ENCODE data around the gene TIMM29. TPM values are rescaled to one million over a fixed set of nuclear protein-coding genes. Genes with fewer than 3 reads are reported as not detected.
"Not testable (repeated sequence)": the region's sequence is repeated elsewhere in the genome, so short reads cannot be mapped to it uniquely, and the experiment has no call there.

Gene TIMM29
- total and polyA plus RNA-seq, 9 donors: 13.8 to 22.4 (median 19.0) TPM

DNA sequence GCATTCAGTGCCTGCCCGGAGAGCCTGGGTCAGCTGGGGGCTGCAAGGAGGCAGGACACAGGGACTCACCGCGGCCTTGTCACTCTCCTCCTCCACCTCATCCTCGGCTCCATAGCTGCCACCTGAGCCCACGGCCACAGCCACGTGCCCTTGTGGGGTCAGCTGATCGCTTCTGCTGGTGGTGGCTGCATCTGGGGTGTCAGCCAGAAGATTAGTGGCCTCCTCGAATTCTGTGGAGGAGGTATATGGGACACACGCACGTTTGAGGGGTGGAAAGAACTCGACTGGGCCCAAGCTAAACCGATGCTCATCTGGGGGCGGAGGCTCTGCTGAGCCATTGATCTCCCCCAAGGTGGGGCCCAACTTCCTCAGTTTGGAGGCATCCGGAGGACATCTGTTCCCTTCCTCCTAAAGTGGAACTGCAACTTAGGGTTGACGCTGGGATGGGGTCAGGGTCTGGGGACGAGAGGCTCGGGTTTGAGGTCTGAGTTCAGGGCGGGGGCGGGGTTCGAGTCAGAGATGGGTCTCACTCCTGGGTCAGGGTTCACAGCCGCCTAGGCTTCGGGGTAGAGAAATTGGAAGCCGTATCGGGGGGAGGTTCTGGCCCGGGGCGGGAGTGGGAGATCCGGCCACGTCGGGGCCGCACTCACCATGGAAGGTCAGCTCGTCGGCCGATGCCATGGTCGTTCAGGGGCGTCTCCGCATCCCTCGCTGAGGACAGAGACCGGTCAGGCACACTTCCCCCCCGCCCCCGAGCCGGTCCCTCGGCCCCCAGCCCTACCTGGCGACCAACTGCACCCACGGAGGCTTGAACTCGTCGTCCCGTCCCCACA lies 665 bp upstream of the TIMM29 start:
- 4 to 6% (median 5%) methylated on average over 34 to 47 of the region's 47 CpGs for WGBS, 3 donors
- TF ChIP-seq POLR2A (IDR thresholded peaks at IDR 0.05) (no peak), EP300 (IDR thresholded peaks at IDR 0.05) (no peak)
- TF ChIP-seq, protein P1, sequence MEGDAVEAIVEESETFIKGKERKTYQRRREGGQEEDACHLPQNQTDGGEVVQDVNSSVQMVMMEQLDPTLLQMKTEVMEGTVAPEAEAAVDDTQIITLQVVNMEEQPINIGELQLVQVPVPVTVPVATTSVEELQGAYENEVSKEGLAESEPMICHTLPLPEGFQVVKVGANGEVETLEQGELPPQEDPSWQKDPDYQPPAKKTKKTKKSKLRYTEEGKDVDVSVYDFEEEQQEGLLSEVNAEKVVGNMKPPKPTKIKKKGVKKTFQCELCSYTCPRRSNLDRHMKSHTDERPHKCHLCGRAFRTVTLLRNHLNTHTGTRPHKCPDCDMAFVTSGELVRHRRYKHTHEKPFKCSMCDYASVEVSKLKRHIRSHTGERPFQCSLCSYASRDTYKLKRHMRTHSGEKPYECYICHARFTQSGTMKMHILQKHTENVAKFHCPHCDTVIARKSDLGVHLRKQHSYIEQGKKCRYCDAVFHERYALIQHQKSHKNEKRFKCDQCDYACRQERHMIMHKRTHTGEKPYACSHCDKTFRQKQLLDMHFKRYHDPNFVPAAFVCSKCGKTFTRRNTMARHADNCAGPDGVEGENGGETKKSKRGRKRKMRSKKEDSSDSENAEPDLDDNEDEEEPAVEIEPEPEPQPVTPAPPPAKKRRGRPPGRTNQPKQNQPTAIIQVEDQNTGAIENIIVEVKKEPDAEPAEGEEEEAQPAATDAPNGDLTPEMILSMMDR (IDR thresholded peaks at IDR 0.05): no peak
- DNase-seq: no peak
- Histone ChIP-seq H3K36me3 (no peaks in the 10 kb centered on the region), H3K9me3 (no peaks in the 10 kb centered on the region), H3K4me3 (peak overlapping the region; percentile 93), H3K27me3 (no peaks in the 10 kb centered on the region), H3K4me1 (ENCODE audit: insufficient read depth) (peaks cover 15% of the 10 kb centered on the region), H3K27ac (peak overlapping the region; percentile 69 to 70)
- intact Hi-C loops (cut with DNase I): loop anchor here in 2 of 4 donors (5.0 to 10.0 kb wide), 2 partner anchors 53 to 56 kb away; partner anchors contain the start of gene CARM1 (in 2 of the 2)

GRCh38 chr19:10929402-10929794 lies 787 bp downstream of the TIMM29 start:
- no peaks in the 10 kb centered on the region for H3K36me3 ChIP-seq
- DNase-seq: no peak
- H3K27me3 ChIP-seq: no peaks in the 10 kb centered on the region
- H3K4me3 ChIP-seq: peak overlapping the region; percentile 93
- intact Hi-C loops (cut with DNase I): loop anchor here in 2 of 4 donors (5.0 to 10.0 kb wide), 2 partner anchors 55 to 57 kb away; partner anchors contain the start of gene CARM1 (in 2 of the 2)
- peaks cover 15% of the 10 kb centered on the region for H3K4me1 ChIP-seq (ENCODE audit: insufficient read depth)
- 3 to 11% (median 4%) methylated on average over 10 to 27 of the region's 27 CpGs for WGBS, 3 donors
- TF ChIP-seq, protein P1 (IDR thresholded peaks at IDR 0.05): no peak
- no peak for TF ChIP-seq POLR2A (IDR thresholded peaks at IDR 0.05)
- no peak for TF ChIP-seq EP300 (IDR thresholded peaks at IDR 0.05)
- H3K27ac ChIP-seq: no peak overlapping the region
- no peaks in the 10 kb centered on the region for H3K9me3 ChIP-seq

DNA sequence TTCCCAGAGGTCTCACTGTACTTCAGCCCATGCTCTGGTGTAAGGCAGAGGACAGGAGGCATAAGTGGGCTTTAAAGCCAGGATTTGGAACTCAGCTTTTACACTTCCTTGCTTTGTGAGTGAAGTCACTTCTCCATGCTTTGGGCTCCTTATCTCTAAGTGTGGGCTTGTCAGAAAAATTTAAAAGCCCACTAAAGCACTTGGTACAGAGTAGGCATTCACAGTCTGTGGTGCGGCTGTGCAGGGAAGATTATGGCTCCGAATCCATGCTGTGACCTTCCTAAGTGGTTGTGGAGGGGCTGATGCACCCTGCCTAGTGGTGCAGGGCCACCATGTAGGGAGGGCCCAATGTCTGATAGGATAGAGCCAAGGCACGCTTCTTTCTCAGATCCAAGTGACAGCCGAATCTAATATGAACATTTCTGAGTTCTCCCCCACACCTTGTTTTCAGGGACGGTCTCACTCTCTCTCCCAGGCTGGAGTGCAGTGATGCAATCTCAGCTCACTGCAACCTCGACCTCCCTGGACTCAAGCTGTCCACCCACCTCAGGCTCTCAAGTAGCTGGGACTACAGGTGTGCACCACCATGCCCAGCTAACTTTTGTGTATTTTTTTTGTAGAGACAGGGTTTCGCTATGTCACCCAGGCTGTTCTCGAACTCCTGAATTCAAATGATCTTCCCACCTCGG lies 6.9 kb downstream of the TIMM29 start:
- Histone ChIP-seq H3K9me3 (no peaks in the 10 kb centered on the region), H3K4me3 (no peak overlapping the region), H3K4me1 (ENCODE audit: insufficient read depth) (no peaks in the 10 kb centered on the region), H3K27ac (no peak overlapping the region), H3K27me3 (no peaks in the 10 kb centered on the region), H3K36me3 (no peaks in the 10 kb centered on the region)
- TF ChIP-seq EP300 (IDR thresholded peaks at IDR 0.05) (no peak), POLR2A (IDR thresholded peaks at IDR 0.05) (no peak)
- TF ChIP-seq, protein P1 (IDR thresholded peaks at IDR 0.05): no peak
- WGBS, 3 donors: 81 to 90% (median 87%) methylated on average over 9 of the region's 9 CpGs
- no peak for DNase-seq
- intact Hi-C loops (cut with DNase I): loop anchor here (5.0 to 10.0 kb wide), 6 partner anchors 82 to 197 kb away; no protein-coding TSS in a partner anchor

GRCh38 chr19:10936661-10937084 lies 8.1 kb downstream of the TIMM29 start:
- intact Hi-C loops (cut with DNase I): loop anchor here (5.0 to 10.0 kb wide), 6 partner anchors 81 to 196 kb away; no protein-coding TSS in a partner anchor
- no peaks in the 10 kb centered on the region for H3K4me1 ChIP-seq (ENCODE audit: insufficient read depth)
- WGBS, 3 donors: 1% methylated on average over 11 of the region's 11 CpGs
- H3K36me3 ChIP-seq: no peaks in the 10 kb centered on the region
- no peaks in the 10 kb centered on the region for H3K27me3 ChIP-seq
- TF ChIP-seq EP300 (IDR thresholded peaks at IDR 0.05) (no peak), POLR2A (IDR thresholded peaks at IDR 0.05) (no peak)
- TF ChIP-seq, protein P1 (IDR thresholded peaks at IDR 0.05): peak; percentile 38 to 63 (median 45)
- no peaks in the 10 kb centered on the region for H3K9me3 ChIP-seq
- peak; percentile 54 to 71 (median 58) for DNase-seq
- H3K4me3 ChIP-seq: peak overlapping the region; percentile 18
- H3K27ac ChIP-seq: no peak overlapping the region

- H3K27ac ChIP-seq; H3K9me3 ChIP-seq; H3K4me3 ChIP-seq; H3K27me3 ChIP-seq; H3K4me1 ChIP-seq (ENCODE audit: insufficient read depth); DNase-seq; H3K36me3 ChIP-seq: not testable (repeated sequence)
- intact Hi-C loops (cut with DNase I): loop anchor here in 2 of 4 donors (5.0 to 10.0 kb wide), 3 partner anchors 91 to 273 kb away; no protein-coding TSS in a partner anchor
- 72 to 80% (median 72%) methylated on average over 14 of the region's 14 CpGs for WGBS, 3 donors
Measured at GRCh38 chr19:10941649-10942048, 13.0 kb downstream of the TIMM29 start.

- WGBS, 3 donors: 82 to 96% (median 92%) methylated on average over 4 of the region's 4 CpGs
- DNase-seq; H3K27me3 ChIP-seq; H3K36me3 ChIP-seq; H3K27ac ChIP-seq; H3K9me3 ChIP-seq; H3K4me3 ChIP-seq; H3K4me1 ChIP-seq (ENCODE audit: insufficient read depth): not testable (repeated sequence)
- intact Hi-C loops (cut with DNase I): loop anchor here in 2 of 4 donors (5.0 to 10.0 kb wide), 3 partner anchors 89 to 271 kb away; no protein-coding TSS in a partner anchor
Measured at GRCh38 chr19:10943412-10943811, 14.8 kb downstream of the TIMM29 start.
